Neural progenitor cell (in vitro differentiated cells): ENCODE results near the gene PLA2G4A.
"Not testable (repeated sequence)": the region's sequence is repeated elsewhere in the genome, so short reads cannot be mapped to it uniquely, and the experiment has no call there.

Experiments
- EZH2 ChIP-seq: fragments of 200-600 bp; sonication (generic); IDR thresholded peaks from 2 replicates; pipeline ENCODE4 v1.6.1; 2017; ENCODE audit warnings: antibody characterized with exemption, mild to moderate bottlenecking, moderate library complexity
- TF ChIP-seq, protein P1 (sequence below): fragments of 200-600 bp; sonication (generic); IDR thresholded peaks from 2 replicates; pipeline ENCODE4 v1.5.1; 2017; ENCODE audit warnings: antibody characterized with exemption, mild to moderate bottlenecking

DNA sequence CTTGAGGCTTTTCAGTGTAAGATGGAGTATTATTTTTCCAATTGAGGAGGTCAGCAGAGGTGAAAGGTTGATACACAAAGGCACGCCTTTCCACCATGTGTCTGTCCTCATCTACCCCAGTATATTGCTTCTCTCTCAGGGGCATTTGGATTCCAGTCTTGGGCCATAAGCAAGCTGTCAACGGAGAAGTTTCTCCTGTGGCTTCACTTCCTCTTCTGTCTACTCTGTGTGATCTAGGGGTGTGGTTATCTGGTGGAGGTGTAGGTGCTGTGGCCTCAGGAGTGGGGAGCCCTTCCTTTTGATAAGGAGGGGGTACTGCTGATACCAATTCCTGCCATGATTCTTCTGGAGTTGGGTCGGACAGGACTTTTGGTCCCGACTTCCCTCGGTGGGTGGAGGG is 92.6 kb downstream of the PLA2G4A start:
- TF ChIP-seq, protein P1, sequence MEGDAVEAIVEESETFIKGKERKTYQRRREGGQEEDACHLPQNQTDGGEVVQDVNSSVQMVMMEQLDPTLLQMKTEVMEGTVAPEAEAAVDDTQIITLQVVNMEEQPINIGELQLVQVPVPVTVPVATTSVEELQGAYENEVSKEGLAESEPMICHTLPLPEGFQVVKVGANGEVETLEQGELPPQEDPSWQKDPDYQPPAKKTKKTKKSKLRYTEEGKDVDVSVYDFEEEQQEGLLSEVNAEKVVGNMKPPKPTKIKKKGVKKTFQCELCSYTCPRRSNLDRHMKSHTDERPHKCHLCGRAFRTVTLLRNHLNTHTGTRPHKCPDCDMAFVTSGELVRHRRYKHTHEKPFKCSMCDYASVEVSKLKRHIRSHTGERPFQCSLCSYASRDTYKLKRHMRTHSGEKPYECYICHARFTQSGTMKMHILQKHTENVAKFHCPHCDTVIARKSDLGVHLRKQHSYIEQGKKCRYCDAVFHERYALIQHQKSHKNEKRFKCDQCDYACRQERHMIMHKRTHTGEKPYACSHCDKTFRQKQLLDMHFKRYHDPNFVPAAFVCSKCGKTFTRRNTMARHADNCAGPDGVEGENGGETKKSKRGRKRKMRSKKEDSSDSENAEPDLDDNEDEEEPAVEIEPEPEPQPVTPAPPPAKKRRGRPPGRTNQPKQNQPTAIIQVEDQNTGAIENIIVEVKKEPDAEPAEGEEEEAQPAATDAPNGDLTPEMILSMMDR: not testable (repeated sequence)
- TF ChIP-seq EZH2: not testable (repeated sequence)
